GM23248 (cell line): Measurements from ENCODE around the gene AGTRAP. TPM values are rescaled to one million over a fixed set of nuclear protein-coding genes. Genes with fewer than 3 reads are reported as not detected.
A peak's percentile ranks its signal among the peaks of the same experiment; 100 is the strongest.

Experiments used
- DNase-seq: peaks from one replicate; pipeline ENCODE4 v3.0.0-alpha.2; 2015
- H2AFZ ChIP-seq: fragments of 200-600 bp; sonication (generic); 2 replicates; pipeline ENCODE4 v1.6.1; 2016; ENCODE audit warnings: antibody characterized with exemption
- H3F3A ChIP-seq: fragments of 200-600 bp; sonication (generic); 2 replicates; pipeline ENCODE4 v1.6.1; 2016; ENCODE audit warnings: mild to moderate bottlenecking, antibody characterized with exemption, mixed run types; ENCODE audit not compliant: insufficient read depth
- H3K27ac ChIP-seq: fragments of 200-600 bp; sonication (generic); 2 replicates; pipeline ENCODE4 v1.5.1; 2016; ENCODE audit warnings: mild to moderate bottlenecking
- H3K27me3 ChIP-seq: fragments of 200-600 bp; sonication (generic); replicated peaks from 2 replicates; pipeline ENCODE4 v1.6.1; 2016; ENCODE audit warnings: mild to moderate bottlenecking; ENCODE audit not compliant: insufficient read depth
- H3K36me3 ChIP-seq: fragments of 200-600 bp; sonication (generic); 2 replicates; pipeline ENCODE4 v1.6.1; 2016; ENCODE audit warnings: low read depth, mild to moderate bottlenecking
- H3K4me1 ChIP-seq: fragments of 200-600 bp; sonication (generic); 2 replicates; pipeline ENCODE4 v1.6.1; 2016; ENCODE audit warnings: mild to moderate bottlenecking; ENCODE audit not compliant: insufficient read depth
- H3K4me2 ChIP-seq: fragments of 200-600 bp; sonication (generic); one replicate; pipeline ENCODE4 v1.6.1; 2016; ENCODE audit warnings: mild to moderate bottlenecking; ENCODE audit not compliant: unreplicated experiment
- H3K4me3 ChIP-seq: fragments of 200-600 bp; sonication (generic); 2 replicates; pipeline ENCODE4 v1.5.1; 2016; ENCODE audit warnings: mild to moderate bottlenecking
- H3K79me2 ChIP-seq: fragments of 200-600 bp; sonication (generic); 2 replicates; pipeline ENCODE4 v1.6.1; 2016; ENCODE audit warnings: mild to moderate bottlenecking; ENCODE audit not compliant: insufficient read depth
- H3K9ac ChIP-seq: fragments of 200-600 bp; sonication (generic); 2 replicates; pipeline ENCODE4 v1.6.1; 2016; ENCODE audit warnings: mild to moderate bottlenecking
- H3K9me2 ChIP-seq: fragments of 200-600 bp; sonication (generic); 2 replicates; pipeline ENCODE4 v1.6.1; 2016; ENCODE audit warnings: mixed run types, mild to moderate bottlenecking, moderate library complexity; ENCODE audit not compliant: insufficient read depth
- H3K9me3 ChIP-seq: fragments of 200-600 bp; sonication (generic); one replicate; pipeline ENCODE4 v1.6.1; 2017; ENCODE audit warnings: low read depth
- H4K20me1 ChIP-seq: fragments of 200-600 bp; sonication (generic); 2 replicates; pipeline ENCODE4 v1.6.0; 2016; ENCODE audit not compliant: insufficient read depth
- EZH2 ChIP-seq: fragments of 200-600 bp; sonication (generic); IDR thresholded peaks from 2 replicates; pipeline ENCODE4 v1.6.1; 2018; ENCODE audit warnings: antibody characterized with exemption, mild to moderate bottlenecking; ENCODE audit not compliant: insufficient read depth, poor library complexity, severe bottlenecking
- EZH2phosphoT487 ChIP-seq: fragments of 200-600 bp; sonication (generic); IDR thresholded peaks from 2 replicates; pipeline ENCODE4 v1.6.1; 2018; ENCODE audit warnings: antibody characterized with exemption, moderate library complexity, mild to moderate bottlenecking, low read depth; ENCODE audit not compliant: insufficient read depth
- WGBS, 2 experiments: methylation state at CpG; one replicate each; pipeline ENCODE4 v1.1.6; 2015 to 2017; ENCODE audit warnings: low lambda C conversion rate in 2 of 2, low coverage in 1 of 2; ENCODE audit errors: missing lambda C conversion rate in 2 of 2; 5-methylcytosine and 5-hydroxymethylcytosine counted together
- in situ Hi-C: fragments of 300-500 bp; cut with MboI; formaldehyde crosslinking; loops from 2 replicates; pipeline ENCODE4 v1.15.0; 2020
- polyA plus RNA-seq: library from polyadenylated mRNA; unstranded; fragments of >200 nt; fragmentation: Nextera tagmentation; extraction: Ambion mirVana; gene quantifications from 2 replicates; pipeline ENCODE4 v1.2.1, GENCODE V29; 2016
- total RNA-seq: library from RNA; depleted of rRNA; stranded (reverse); fragments of >200 nt; shearing (Covaris generic); gene quantifications from 2 replicates; pipeline ENCODE4 v1.2.3, GENCODE V29; 2014

Gene AGTRAP
- total and polyA plus RNA-seq, 2 experiments from 2014 or later, result 113 to 121 TPM

DNA sequence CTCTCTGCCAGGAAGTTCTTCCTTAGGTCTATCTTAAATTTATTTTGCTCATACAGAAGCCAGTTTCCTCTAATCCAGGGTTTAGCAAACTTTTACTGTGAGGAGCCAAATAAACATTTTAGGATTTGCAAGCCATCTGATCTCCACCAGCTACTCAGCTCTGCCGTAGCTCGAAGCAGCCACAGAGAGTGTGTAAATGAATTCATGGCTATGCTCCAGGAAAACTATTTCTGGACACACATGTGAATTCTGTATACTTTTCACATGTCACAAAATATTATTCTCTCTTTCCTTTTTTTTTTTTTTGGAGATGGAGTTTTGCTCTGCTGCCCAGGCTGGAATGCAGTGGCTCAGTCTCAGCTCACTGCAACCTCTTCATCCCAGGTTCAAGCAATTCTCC, 13.4 kb upstream of the AGTRAP start:
- H3K36me3 ChIP-seq, result no peaks in the 10 kb centered on the region
- H3K9ac ChIP-seq, result no peak overlapping the region
- H3K27me3 ChIP-seq, result 0 out of 2 replicates have a peak, but pooled peaks cover 5% of the 10 kb centered on the region
- in situ Hi-C loops, result no loop called here
- no peaks in the 10 kb centered on the region for H3K9me3 ChIP-seq
- no peaks in the 10 kb centered on the region for H3F3A ChIP-seq
- 35 to 58% methylated on average over 2 of the region's 2 CpGs for WGBS, 2 experiments
- no peak for DNase-seq
- no peaks in the 10 kb centered on the region for H4K20me1 ChIP-seq
- H3K27ac ChIP-seq, result no peak overlapping the region
- no peaks in the 10 kb centered on the region for H3K79me2 ChIP-seq
- no peak overlapping the region for H3K4me3 ChIP-seq
- TF ChIP-seq EZH2 (no peak), EZH2phosphoT487 (no peak)
- H2AFZ ChIP-seq, result no peak overlapping the region
- H3K9me2 ChIP-seq, result no peaks in the 10 kb centered on the region
- no peaks in the 10 kb centered on the region for H3K4me1 ChIP-seq
- no peak overlapping the region for H3K4me2 ChIP-seq

DNA sequence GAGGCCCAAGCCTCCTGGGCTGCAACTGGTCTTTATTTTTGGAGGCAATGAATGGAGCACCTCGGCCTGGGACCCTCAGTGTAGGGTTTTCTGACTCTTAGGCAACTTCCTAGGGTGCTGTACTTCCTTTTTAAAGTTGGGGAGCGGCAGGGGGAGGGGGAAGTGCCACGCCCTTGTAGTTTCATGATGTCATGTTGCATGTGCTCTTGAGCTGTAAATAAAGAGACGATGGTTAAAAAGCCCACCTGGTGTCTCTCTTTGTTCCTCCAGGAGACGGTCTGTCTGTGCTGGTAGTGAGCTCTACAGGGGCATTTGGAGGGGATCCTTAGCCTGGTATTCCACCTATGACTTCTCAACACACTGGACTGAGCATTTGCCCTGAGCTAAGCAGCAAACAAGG, 10.3 kb upstream of the AGTRAP start:
- Histone ChIP-seq H3K4me1 (peaks cover 3% of the 10 kb centered on the region), H3K4me2 (no peak overlapping the region), H3K9me2 (no peaks in the 10 kb centered on the region), H3K9me3 (no peaks in the 10 kb centered on the region), H4K20me1 (no peaks in the 10 kb centered on the region), H3K27me3 (0 out of 2 replicates have a peak, but pooled peaks cover 5% of the 10 kb centered on the region), H3K9ac (no peak overlapping the region), H2AFZ (no peak overlapping the region), H3K36me3 (no peaks in the 10 kb centered on the region), H3K27ac (no peak overlapping the region), H3F3A (0 out of 2 replicates have a peak, but pooled peaks cover 4% of the 10 kb centered on the region), H3K4me3 (no peak overlapping the region), H3K79me2 (no peaks in the 10 kb centered on the region)
- TF ChIP-seq EZH2phosphoT487, result no peak
- no peak for TF ChIP-seq EZH2
- in situ Hi-C loops, result no loop called here
- no peak for DNase-seq
- WGBS, 2 experiments, result 73 to 82% methylated on average over 5 of the region's 5 CpGs

DNA sequence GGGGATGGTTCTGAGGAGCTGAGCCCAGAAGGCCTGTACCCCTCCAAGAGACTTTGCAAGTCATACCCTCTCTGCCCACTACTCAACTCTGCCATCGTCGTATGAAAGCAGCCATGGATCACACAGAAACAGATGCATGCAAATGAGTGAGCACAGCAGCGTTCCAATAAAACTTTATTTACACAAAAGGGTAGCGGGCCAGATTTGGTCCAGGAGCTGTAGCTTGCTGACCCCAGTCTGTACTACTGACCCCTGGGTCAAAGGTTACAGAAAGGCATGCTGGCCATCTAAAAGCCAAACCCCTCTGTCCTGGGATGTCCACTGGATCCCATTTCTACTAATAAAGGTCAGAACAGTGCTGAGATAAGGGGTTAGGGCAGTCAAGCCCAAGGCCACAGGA, 8.8 kb upstream of the AGTRAP start:
- no peaks in the 10 kb centered on the region for H4K20me1 ChIP-seq
- H2AFZ ChIP-seq, result no peak overlapping the region
- H3K9me3 ChIP-seq, result no peaks in the 10 kb centered on the region
- H3K9ac ChIP-seq, result no peak overlapping the region
- no peaks in the 10 kb centered on the region for H3K79me2 ChIP-seq
- DNase-seq, result no peak
- no peak overlapping the region for H3K27ac ChIP-seq
- no peaks in the 10 kb centered on the region for H3K9me2 ChIP-seq
- TF ChIP-seq EZH2, result no peak
- 96 to 97% methylated on average over 4 of the region's 4 CpGs for whole genome bisulfite sequencing, 2 experiments
- 0 out of 2 replicates have a peak, but pooled peaks cover 4% of the 10 kb centered on the region for H3K27me3 ChIP-seq
- in situ Hi-C loops, result no loop called here
- peaks cover 14% of the 10 kb centered on the region for H3K4me1 ChIP-seq
- no peaks in the 10 kb centered on the region for H3K36me3 ChIP-seq
- H3K4me3 ChIP-seq, result no peak overlapping the region
- no peak overlapping the region for H3K4me2 ChIP-seq
- H3F3A ChIP-seq, result 0 out of 2 replicates have a peak, but pooled peaks cover 4% of the 10 kb centered on the region

DNA sequence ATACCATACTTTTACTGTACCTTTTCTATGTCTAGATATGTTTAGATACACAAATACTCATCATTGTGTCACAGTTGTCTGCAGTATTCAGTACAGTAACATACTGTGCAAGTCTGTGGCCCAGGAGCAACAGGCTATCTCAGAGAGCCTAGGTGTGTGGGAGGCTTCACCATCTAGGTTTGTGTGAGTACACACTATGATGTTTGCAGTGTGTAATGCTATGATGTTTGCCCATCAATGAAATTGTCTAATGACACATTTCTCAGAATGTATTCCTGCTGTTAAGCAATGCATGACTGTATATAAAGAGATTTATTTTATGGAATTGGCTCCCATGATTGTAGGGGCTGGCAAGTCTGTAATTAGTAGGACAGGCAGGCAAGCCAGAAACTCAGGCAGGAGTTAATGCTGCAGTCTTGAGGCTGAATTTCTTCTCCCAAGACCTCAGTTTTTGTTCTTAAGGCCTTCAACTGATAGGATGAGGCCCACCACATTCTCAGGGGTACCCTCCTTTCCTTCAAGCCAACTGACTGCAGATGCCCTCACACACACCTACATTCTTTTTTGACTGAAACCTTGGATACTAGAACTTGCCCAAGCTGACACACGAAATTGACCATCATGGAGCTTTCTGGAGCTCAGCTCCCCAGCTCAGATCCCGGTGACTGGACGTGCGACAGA, 7.7 kb upstream of the AGTRAP start:
- no peaks in the 10 kb centered on the region for H4K20me1 ChIP-seq
- no peaks in the 10 kb centered on the region for H3K9me2 ChIP-seq
- H3K9me3 ChIP-seq, result no peaks in the 10 kb centered on the region
- no peak overlapping the region for H3K4me3 ChIP-seq
- H3K27ac ChIP-seq, result no peak overlapping the region
- TF ChIP-seq EZH2, result no peak
- no peak for TF ChIP-seq EZH2phosphoT487
- no peaks in the 10 kb centered on the region for H3K79me2 ChIP-seq
- H3K9ac ChIP-seq, result no peak overlapping the region
- H3K27me3 ChIP-seq, result no peaks in the 10 kb centered on the region
- H3K36me3 ChIP-seq, result no peaks in the 10 kb centered on the region
- peaks cover 18% of the 10 kb centered on the region for H3K4me1 ChIP-seq
- 98 to 100% methylated on average over 4 of the region's 4 CpGs for WGBS, 2 experiments
- peak; percentile 42 for DNase-seq
- in situ Hi-C loops, result no loop called here
- H3F3A ChIP-seq, result 0 out of 2 replicates have a peak, but pooled peaks cover 4% of the 10 kb centered on the region
- no peak overlapping the region for H3K4me2 ChIP-seq
- no peak overlapping the region for H2AFZ ChIP-seq
